Neuronal stem cell (in vitro differentiated cells): Measurements from ENCODE around the gene MTHFS.

Experiments
- DNase-seq: peaks from one replicate; pipeline ENCODE4 v3.0.0-alpha.2; 2013; ENCODE audit warnings: low spot score
- H2AFZ ChIP-seq: one replicate; pipeline ENCODE4 v1.6.1; 2013; ENCODE audit warnings: mild to moderate bottlenecking, low read length, inconsistent platforms
- H2AK5ac ChIP-seq: 2 replicates; pipeline ENCODE4 v1.6.1; 2013; ENCODE audit warnings: low read depth, mild to moderate bottlenecking, inconsistent platforms, low read length, moderate library complexity, mixed read lengths
- H2BK120ac ChIP-seq: 2 replicates; pipeline ENCODE4 v1.6.1; 2013; ENCODE audit warnings: low read depth, mild to moderate bottlenecking, inconsistent platforms, low read length, moderate library complexity, mixed read lengths
- H2BK12ac ChIP-seq: one replicate; pipeline ENCODE4 v1.6.1; 2013; ENCODE audit warnings: low read length, inconsistent platforms
- H2BK15ac ChIP-seq: 2 replicates; pipeline ENCODE4 v1.6.1; 2013; ENCODE audit warnings: mild to moderate bottlenecking, low read length, inconsistent platforms, mixed read lengths
- H2BK5ac ChIP-seq: one replicate; pipeline ENCODE4 v1.6.1; 2013; ENCODE audit warnings: inconsistent platforms, mild to moderate bottlenecking, low read length, moderate library complexity
- H3K14ac ChIP-seq: one replicate; pipeline ENCODE4 v1.6.1; 2013; ENCODE audit warnings: low read length, inconsistent platforms
- H3K18ac ChIP-seq: 2 replicates; pipeline ENCODE4 v1.6.1; 2013; ENCODE audit warnings: low read length, inconsistent platforms
- H3K23ac ChIP-seq: 2 replicates; pipeline ENCODE4 v1.6.1; 2013; ENCODE audit warnings: low read depth, mild to moderate bottlenecking, mixed read lengths, low read length, inconsistent platforms; ENCODE audit not compliant: poor library complexity
- H3K27ac ChIP-seq: replicated peaks from 3 replicates; pipeline ENCODE4 v1.5.1; 2013; ENCODE audit warnings: low read length, inconsistent platforms
- H3K27me3 ChIP-seq, 3 experiments: 2 replicates each; pipeline ENCODE4 v1.6.1; 2013; ENCODE audit warnings: low read length in 3 of 3, mild to moderate bottlenecking in 2 of 3, inconsistent platforms in 1 of 3, low read depth in 1 of 3, mixed read lengths in 1 of 3, moderate library complexity in 1 of 3; ENCODE audit not compliant: control insufficient read depth in 3 of 3, insufficient read depth in 3 of 3
- H3K36me3 ChIP-seq, 2 donors: replicated peaks in 1 of 2; 2 replicates each; pipeline ENCODE4 v1.6.1; 2013; ENCODE audit warnings: low read length in 2 of 2; ENCODE audit not compliant: control insufficient read depth in 2 of 2, insufficient read depth in 2 of 2
- H3K4ac ChIP-seq: 2 replicates; pipeline ENCODE4 v1.6.1; 2013; ENCODE audit warnings: inconsistent platforms, mild to moderate bottlenecking, low read length, moderate library complexity
- H3K4me1 ChIP-seq, 2 donors: 1 replicate in 1 of 2; 2 replicates in 1 of 2; pipeline ENCODE4 v1.6.1; 2013; ENCODE audit warnings: low read length in 2 of 2, low read depth in 1 of 2; ENCODE audit not compliant: control insufficient read depth in 2 of 2, insufficient read depth in 1 of 2
- H3K4me2 ChIP-seq: one replicate; pipeline ENCODE4 v1.6.1; 2013; ENCODE audit warnings: mild to moderate bottlenecking, low read length, inconsistent platforms; ENCODE audit not compliant: insufficient read depth, poor library complexity, severe bottlenecking
- H3K4me3 ChIP-seq, 2 donors: 2 replicates each; pipeline ENCODE4 v1.5.1; 2013; ENCODE audit warnings: low read length in 2 of 2, mild to moderate bottlenecking in 2 of 2, inconsistent platforms in 1 of 2, moderate library complexity in 1 of 2
- H3K79me1 ChIP-seq: one replicate; pipeline ENCODE4 v1.6.1; 2013; ENCODE audit warnings: low read depth, mild to moderate bottlenecking, inconsistent platforms, low read length, moderate library complexity
- H3K9ac ChIP-seq: one replicate; pipeline ENCODE4 v1.6.1; 2013; ENCODE audit warnings: mild to moderate bottlenecking, low read depth, low read length, inconsistent platforms; ENCODE audit not compliant: poor library complexity
- H3K9me3 ChIP-seq, 2 donors: replicated peaks in 1 of 2; 2 replicates each; pipeline versions ENCODE3 to v1.6.1; 2013; ENCODE audit warnings: low read length in 2 of 2, mild to moderate bottlenecking in 2 of 2, inconsistent platforms in 1 of 2, low read depth in 1 of 2, mixed read lengths in 1 of 2, moderate library complexity in 1 of 2; ENCODE audit not compliant: control insufficient read depth in 2 of 2, insufficient read depth in 1 of 2
- H4K8ac ChIP-seq: one replicate; pipeline ENCODE4 v1.6.1; 2013; ENCODE audit warnings: low read depth, mild to moderate bottlenecking, inconsistent platforms, low read length, moderate library complexity
- H4K91ac ChIP-seq: one replicate; pipeline ENCODE4 v1.6.1; 2013; ENCODE audit warnings: low read length, low read depth, mild to moderate bottlenecking, inconsistent platforms; ENCODE audit not compliant: poor library complexity
- WGBS, 2 donors: extraction: QIAGEN DNeasy Blood & Tissue Kit; methylation state at CpG; one replicate each; pipeline ENCODE4 v1.1.7; 2013; ENCODE audit warnings: missing lambda C conversion rate in 2 of 2, mixed read lengths in 1 of 2; ENCODE audit not compliant: insufficient read length in 2 of 2, insufficient replicate concordance in 1 of 2; ENCODE audit errors: extremely low coverage in 2 of 2; 5-methylcytosine and 5-hydroxymethylcytosine counted together

The MTHFS gene

GRCh38 chr15:79824136-79824701 lies 72.6 kb downstream of the MTHFS start:
- no peak overlapping the region for H3K4me3 ChIP-seq
- H4K91ac ChIP-seq: no peak overlapping the region
- no peak overlapping the region for H4K8ac ChIP-seq
- H3K9ac ChIP-seq: no peak overlapping the region
- no peak overlapping the region for H2BK12ac ChIP-seq
- H3K4me2 ChIP-seq: no peak overlapping the region
- H2BK5ac ChIP-seq: no peak overlapping the region
- H2AK5ac ChIP-seq: no peak overlapping the region
- H3K18ac ChIP-seq: no peak overlapping the region
- no CpG with 5 or more reads among the region's 9 CpGs for WGBS, 2 donors
- no peak overlapping the region for H2BK15ac ChIP-seq
- no peak overlapping the region for H2AFZ ChIP-seq
- H2BK120ac ChIP-seq: no peak overlapping the region
- no peak overlapping the region for H3K23ac ChIP-seq
- DNase-seq: no peak
- no peak overlapping the region for H3K4ac ChIP-seq
- no peak overlapping the region for H3K27ac ChIP-seq
- no peaks in the 10 kb centered on the region for H3K36me3 ChIP-seq
- peaks cover 0 to 21% of the 10 kb centered on the region in 2 donors for H3K9me3 ChIP-seq
- H3K14ac ChIP-seq: no peak overlapping the region
- no peaks in the 10 kb centered on the region for H3K27me3 ChIP-seq
- H3K4me1 ChIP-seq: peaks cover 0 to 8% of the 10 kb centered on the region in 2 donors
- H3K79me1 ChIP-seq: no peaks in the 10 kb centered on the region

- Histone ChIP-seq H2BK12ac (no peak overlapping the region), H3K27ac (no peak overlapping the region), H3K4me1 (peaks cover 0 to 5% of the 10 kb centered on the region in 2 donors), H3K18ac (no peak overlapping the region), H2BK15ac (no peak overlapping the region), H3K23ac (no peak overlapping the region), H3K79me1 (no peaks in the 10 kb centered on the region), H2BK5ac (no peak overlapping the region), H2AK5ac (no peak overlapping the region), H2BK120ac (no peak overlapping the region), H4K8ac (no peak overlapping the region), H3K14ac (no peak overlapping the region), H3K9ac (no peak overlapping the region), H3K36me3 (no peaks in the 10 kb centered on the region), H3K9me3 (peaks cover 0 to 17% of the 10 kb centered on the region in 2 donors), H3K4ac (no peak overlapping the region), H3K4me3 (no peak overlapping the region), H4K91ac (no peak overlapping the region), H3K4me2 (no peak overlapping the region), H2AFZ (no peak overlapping the region), H3K27me3 (no peaks in the 10 kb centered on the region)
- WGBS, 2 donors: no CpG with 5 or more reads among the region's 2 CpGs
- DNase-seq: no peak
Observed at GRCh38 chr15:79820820-79821219, 76.0 kb downstream of the MTHFS start.

DNA sequence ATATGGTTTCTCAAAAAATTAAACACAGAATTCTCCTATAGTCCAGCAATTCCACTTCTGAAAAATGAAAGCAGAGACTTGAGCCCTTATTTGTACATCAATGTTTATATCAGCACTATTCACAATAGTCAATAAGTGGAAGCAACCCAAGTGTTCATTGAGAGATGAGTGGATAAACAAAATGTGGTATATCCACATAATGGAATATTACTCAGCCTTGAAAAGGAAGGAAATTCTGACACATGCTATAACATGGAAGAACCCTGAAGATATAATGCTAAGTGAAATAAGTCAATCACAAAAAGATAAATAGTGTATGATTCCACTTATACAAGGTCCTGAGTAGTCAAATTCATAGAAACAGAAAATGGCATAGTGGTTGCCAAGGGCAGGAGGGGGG lies 76.6 kb downstream of the MTHFS start:
- peaks cover 0 to 5% of the 10 kb centered on the region in 2 donors for H3K4me1 ChIP-seq
- H2AFZ ChIP-seq: no peak overlapping the region
- H3K14ac ChIP-seq: no peak overlapping the region
- H3K9ac ChIP-seq: no peak overlapping the region
- no peak overlapping the region for H2AK5ac ChIP-seq
- H4K8ac ChIP-seq: no peak overlapping the region
- H3K36me3 ChIP-seq: no peaks in the 10 kb centered on the region
- H3K4ac ChIP-seq: no peak overlapping the region
- H3K9me3 ChIP-seq: peaks cover 0 to 17% of the 10 kb centered on the region in 2 donors
- no peak overlapping the region for H2BK12ac ChIP-seq
- H4K91ac ChIP-seq: no peak overlapping the region
- H3K27ac ChIP-seq: no peak overlapping the region
- H2BK15ac ChIP-seq: no peak overlapping the region
- no peak overlapping the region for H3K23ac ChIP-seq
- H2BK5ac ChIP-seq: no peak overlapping the region
- no peak overlapping the region for H3K4me2 ChIP-seq
- H3K18ac ChIP-seq: no peak overlapping the region
- DNase-seq: no peak
- H3K27me3 ChIP-seq: no peaks in the 10 kb centered on the region
- no peak overlapping the region for H2BK120ac ChIP-seq
- H3K79me1 ChIP-seq: no peaks in the 10 kb centered on the region
- H3K4me3 ChIP-seq: no peak overlapping the region

DNA sequence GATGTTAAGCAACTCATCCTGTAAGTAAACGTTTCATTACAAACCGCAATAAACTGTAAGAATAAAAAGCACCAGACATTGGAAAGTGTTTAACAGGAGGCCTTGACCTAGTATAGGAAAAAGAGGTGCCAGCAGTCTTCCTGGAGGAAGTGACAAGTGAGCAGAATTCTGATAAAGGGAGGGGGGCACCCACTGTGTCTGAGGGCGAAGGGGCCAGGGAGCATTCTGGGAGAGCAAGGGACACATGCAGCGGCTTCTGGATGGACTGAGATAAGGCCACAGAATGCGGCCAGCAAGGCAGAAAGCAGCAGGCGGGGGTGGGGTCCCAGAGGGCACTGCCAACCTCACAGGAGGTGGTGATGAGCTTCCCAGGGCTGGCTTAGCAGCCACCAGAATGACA lies 80.2 kb downstream of the MTHFS start:
- no peak for DNase-seq
- Histone ChIP-seq H3K14ac (no peak overlapping the region), H2AK5ac (no peak overlapping the region), H4K91ac (no peak overlapping the region), H2BK15ac (no peak overlapping the region), H3K4ac (no peak overlapping the region), H2AFZ (no peak overlapping the region), H3K9me3 (peaks cover 0 to 17% of the 10 kb centered on the region in 2 donors), H3K23ac (no peak overlapping the region), H2BK120ac (no peak overlapping the region), H2BK5ac (no peak overlapping the region), H3K27ac (no peak overlapping the region), H3K18ac (no peak overlapping the region), H2BK12ac (no peak overlapping the region), H3K36me3 (no peaks in the 10 kb centered on the region), H3K4me3 (no peak overlapping the region), H3K4me1 (peaks cover 0 to 3% of the 10 kb centered on the region in 2 donors), H3K79me1 (no peaks in the 10 kb centered on the region), H3K4me2 (no peak overlapping the region), H4K8ac (no peak overlapping the region), H3K27me3 (peaks cover 0 to 3% (median 0%) of the 10 kb centered on the region in 3 experiments), H3K9ac (no peak overlapping the region)
- WGBS, 2 donors: no CpG with 5 or more reads among the region's 6 CpGs
